Subcutaneous abdominal adipose tissue (tissue), 5 donors: ENCODE results near the gene CLEC4C.
"Not testable (repeated sequence)": the region's sequence is repeated elsewhere in the genome, so short reads cannot be mapped to it uniquely, and the experiment has no call there.

Experiments used
- H3K27ac ChIP-seq: one replicate; pipeline ENCODE4 v1.7.0; 2013; ENCODE audit warnings: low read depth, mild to moderate bottlenecking, inconsistent platforms, low read length, moderate library complexity
- H3K27me3 ChIP-seq, 5 donors: one replicate each; pipeline ENCODE4 v1.7.0; 2013; ENCODE audit warnings: low read length in 5 of 5, inconsistent platforms in 1 of 5; ENCODE audit not compliant: control insufficient read depth in 5 of 5, insufficient read depth in 4 of 5
- H3K36me3 ChIP-seq, 5 donors: one replicate each; pipeline ENCODE4 v1.7.0; 2013; ENCODE audit warnings: low read length in 5 of 5; ENCODE audit not compliant: control insufficient read depth in 5 of 5, insufficient read depth in 5 of 5
- H3K4me1 ChIP-seq, 5 donors: one replicate each; pipeline ENCODE4 v1.7.0; 2013; ENCODE audit warnings: low read length in 5 of 5, mild to moderate bottlenecking in 3 of 5, moderate library complexity in 1 of 5; ENCODE audit not compliant: control insufficient read depth in 5 of 5, insufficient read depth in 5 of 5
- H3K4me3 ChIP-seq, 5 donors: one replicate each; pipeline ENCODE4 v1.7.0; 2013; ENCODE audit warnings: low read length in 5 of 5, low read depth in 1 of 5
- H3K9ac ChIP-seq, 5 donors: one replicate each; pipeline ENCODE4 v1.7.0; 2013; ENCODE audit warnings: low read length in 5 of 5, mild to moderate bottlenecking in 4 of 5, moderate library complexity in 3 of 5
- H3K9me3 ChIP-seq, 5 donors: one replicate each; pipeline ENCODE4 v1.7.0; 2013; ENCODE audit warnings: low read length in 5 of 5; ENCODE audit not compliant: control insufficient read depth in 5 of 5
- donor health status: healthy.
- donor health status: healthy.
- donor health status: healthy.
- donor health status: healthy.
- donor health status: healthy.

CLEC4C gene

DNA sequence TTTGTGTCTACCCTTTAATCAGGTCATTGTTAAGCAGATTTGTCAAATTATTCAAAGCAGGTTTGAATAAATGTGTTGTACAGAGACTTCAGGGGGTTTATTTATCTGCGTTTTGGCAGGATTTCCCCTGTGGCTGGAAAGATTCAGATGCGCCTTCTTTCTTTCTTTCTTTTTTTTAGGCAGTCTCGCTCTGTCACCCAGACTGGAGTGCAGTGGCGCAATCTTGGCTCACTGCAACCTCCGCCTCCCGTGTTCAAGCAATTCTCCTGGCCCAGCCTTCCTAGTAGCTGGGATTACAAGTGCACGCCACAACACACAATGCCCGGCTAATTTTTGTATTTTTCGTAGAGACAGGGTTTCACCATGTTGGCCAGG is 11.6 kb upstream of the CLEC4C start:
- Histone ChIP-seq H3K9me3 (no peaks in the 10 kb centered on the region), H3K4me1 (peaks cover 0 to 7% (median 6%) of the 10 kb centered on the region in 5 donors), H3K27ac (no peak overlapping the region), H3K27me3 (no peaks in the 10 kb centered on the region), H3K36me3 (no peaks in the 10 kb centered on the region), H3K9ac (peak overlapping the region in 1 of 5 donors; percentile 31), H3K4me3 (peak overlapping the region in 1 of 5 donors; percentile 13)

DNA sequence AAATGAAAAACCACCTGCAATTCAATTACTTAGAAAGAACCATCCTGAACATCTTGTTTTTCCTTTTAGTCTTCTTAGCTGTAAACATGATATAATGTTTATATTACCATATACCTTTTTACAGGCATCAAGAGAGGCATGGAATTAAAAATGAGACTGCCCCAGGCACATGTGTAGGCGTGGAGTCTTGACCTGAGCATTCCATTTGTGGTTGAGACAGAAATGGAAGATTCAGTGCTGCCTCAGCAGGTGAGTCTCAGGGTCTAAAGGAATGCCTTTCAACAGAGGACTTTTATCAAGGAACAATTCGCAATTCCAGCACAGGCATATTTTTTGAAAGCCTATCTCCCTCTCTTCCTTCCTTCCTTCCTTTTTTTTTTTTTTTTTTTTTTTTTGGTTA is 9.8 kb upstream of the CLEC4C start:
- no peaks in the 10 kb centered on the region for H3K36me3 ChIP-seq
- no peaks in the 10 kb centered on the region for H3K27me3 ChIP-seq
- no peak overlapping the region for H3K27ac ChIP-seq
- no peak overlapping the region for H3K9ac ChIP-seq
- no peak overlapping the region for H3K4me3 ChIP-seq
- H3K4me1 ChIP-seq, result peaks cover 0 to 7% (median 6%) of the 10 kb centered on the region in 5 donors
- no peaks in the 10 kb centered on the region for H3K9me3 ChIP-seq

DNA sequence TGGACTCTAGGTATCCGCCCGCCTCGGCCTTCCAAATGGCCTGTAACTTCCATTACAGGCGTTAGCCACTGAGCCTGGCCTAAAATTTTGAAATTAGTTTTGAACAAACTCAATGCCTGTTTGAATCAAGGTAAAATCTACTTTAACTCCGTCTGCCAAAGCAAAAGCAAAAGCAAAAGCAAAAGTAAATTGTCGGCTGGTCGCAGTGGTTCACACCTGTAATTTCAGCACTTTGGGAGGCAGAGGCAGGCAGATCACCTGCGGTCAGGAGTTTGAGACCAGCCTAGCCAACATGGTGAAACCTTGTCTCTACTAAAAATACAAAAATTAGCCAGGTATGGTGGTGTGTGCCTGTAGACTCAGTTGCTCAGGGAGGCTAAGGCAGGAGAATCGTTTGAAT is 8.5 kb upstream of the CLEC4C start:
- not testable (repeated sequence) for H3K36me3 ChIP-seq, H3K9ac ChIP-seq, H3K9me3 ChIP-seq, H3K27me3 ChIP-seq, H3K4me1 ChIP-seq, H3K4me3 ChIP-seq, H3K27ac ChIP-seq

DNA sequence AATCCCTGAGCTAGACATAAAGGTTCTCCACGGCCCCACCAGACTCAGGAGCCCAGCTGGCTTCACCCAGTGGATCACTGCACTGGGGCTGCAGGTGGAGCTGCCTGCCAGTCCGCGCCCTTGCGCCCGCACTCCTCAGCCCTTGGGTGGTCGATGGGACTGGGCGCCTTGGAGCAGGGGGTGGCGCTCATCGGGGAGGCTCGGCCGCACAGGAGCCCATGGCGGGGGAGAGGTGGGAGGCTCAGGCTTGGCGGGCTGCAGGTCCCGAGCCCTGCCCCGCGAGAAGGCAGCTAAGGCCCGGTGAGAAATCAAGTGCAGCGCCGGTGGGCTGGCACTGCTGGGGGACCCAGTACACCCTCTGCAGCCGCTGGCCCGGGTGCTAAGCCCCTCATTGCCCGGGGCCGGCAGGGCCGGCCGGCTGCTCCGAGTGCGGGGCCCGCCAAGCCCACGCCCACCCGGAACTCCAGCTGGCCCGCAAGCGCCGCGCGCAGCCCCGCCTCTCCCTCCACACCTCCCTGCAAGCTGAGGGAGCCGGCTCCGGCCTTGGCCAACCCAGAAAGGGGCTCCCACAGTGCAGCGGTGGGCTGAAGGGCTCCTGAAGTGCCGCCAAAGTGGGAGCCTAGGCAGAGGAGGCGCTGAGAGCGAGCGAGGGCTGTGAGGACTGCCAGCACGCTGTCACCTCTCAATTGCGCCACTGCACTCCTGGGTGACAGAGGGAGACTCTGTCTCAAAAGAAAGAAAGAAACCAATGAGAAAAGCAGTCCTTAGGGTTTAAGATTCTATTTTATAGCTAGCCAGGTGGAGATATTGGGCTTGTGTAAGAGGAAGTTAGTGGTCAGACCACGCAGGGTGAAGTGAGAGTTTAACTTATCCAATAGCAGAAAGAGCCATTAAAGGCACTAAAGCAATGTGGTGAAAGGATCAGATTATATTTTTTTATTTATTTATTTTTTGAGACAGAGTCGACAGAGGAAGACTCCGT is 5.1 kb upstream of the CLEC4C start:
- H3K4me3 ChIP-seq, H3K9ac ChIP-seq, H3K9me3 ChIP-seq, H3K27ac ChIP-seq, H3K27me3 ChIP-seq, H3K36me3 ChIP-seq, H3K4me1 ChIP-seq: not testable (repeated sequence)

DNA sequence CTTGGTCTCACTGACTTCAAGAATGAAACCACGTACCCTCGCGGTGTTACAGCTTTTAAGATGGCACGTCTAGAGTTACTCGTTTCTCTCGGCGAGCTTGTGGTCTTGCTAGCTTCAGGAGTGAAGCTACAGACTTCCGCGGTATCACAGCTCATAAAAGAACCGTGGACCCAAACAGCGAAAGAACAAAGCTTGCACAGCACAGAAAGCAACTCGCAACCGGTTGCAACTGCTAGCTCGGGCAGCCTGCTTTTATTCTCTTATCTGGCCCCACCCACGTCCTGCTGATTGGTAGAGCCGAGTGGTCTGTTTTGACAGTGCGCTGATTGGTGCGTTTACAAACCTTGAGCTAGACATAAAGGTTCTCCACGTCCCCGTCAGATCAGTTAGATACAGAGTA is 4.2 kb upstream of the CLEC4C start:
- peaks cover 0 to 5% (median 0%) of the 10 kb centered on the region in 5 donors for H3K27me3 ChIP-seq
- no peak overlapping the region for H3K27ac ChIP-seq
- no peak overlapping the region for H3K9ac ChIP-seq
- no peaks in the 10 kb centered on the region for H3K36me3 ChIP-seq
- H3K4me3 ChIP-seq, result no peak overlapping the region
- no peaks in the 10 kb centered on the region for H3K4me1 ChIP-seq
- no peaks in the 10 kb centered on the region for H3K9me3 ChIP-seq

DNA sequence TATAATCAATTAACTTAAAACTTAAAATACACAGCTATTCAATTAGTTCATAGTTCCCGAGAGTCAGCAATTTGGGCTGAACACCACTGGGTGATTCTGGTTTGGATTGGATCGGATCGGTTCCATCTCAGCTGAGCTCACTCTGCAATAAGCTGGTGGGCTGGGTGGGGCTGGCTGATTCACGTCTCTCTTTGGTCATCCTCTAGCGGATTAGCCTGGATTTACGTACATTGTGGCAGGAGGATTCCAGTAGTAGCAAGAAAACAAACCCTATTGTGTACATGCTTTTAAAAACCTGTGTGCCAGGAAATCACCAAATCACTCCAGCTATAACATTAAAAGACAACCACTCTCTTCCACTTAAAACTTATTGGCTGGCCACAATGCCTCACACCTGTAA is 3.2 kb upstream of the CLEC4C start:
- no peaks in the 10 kb centered on the region for H3K9me3 ChIP-seq
- no peaks in the 10 kb centered on the region for H3K4me1 ChIP-seq
- H3K9ac ChIP-seq, result no peak overlapping the region
- no peak overlapping the region for H3K27ac ChIP-seq
- no peaks in the 10 kb centered on the region for H3K36me3 ChIP-seq
- H3K4me3 ChIP-seq, result no peak overlapping the region
- peaks cover 0 to 5% (median 0%) of the 10 kb centered on the region in 5 donors for H3K27me3 ChIP-seq

DNA sequence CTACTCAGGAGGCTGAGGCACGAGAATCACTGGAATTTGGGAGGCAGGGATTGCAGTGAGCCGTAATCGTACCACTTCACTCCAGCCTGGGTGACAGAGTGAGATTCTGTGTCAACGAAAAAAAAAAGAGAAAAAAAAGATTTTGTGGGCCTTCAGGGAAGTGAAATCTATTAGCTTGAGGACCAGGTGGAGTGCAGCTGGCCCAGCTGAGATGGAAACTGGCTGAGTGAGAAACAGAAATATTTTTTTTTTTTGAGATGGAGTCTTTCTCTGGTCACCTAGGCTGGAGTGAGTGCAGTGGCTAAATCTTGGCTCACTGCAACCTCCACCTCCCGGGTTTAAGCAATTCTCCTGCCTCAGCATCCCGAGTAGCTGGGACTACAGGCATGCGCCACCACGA is 2.3 kb upstream of the CLEC4C start:
- Histone ChIP-seq H3K27me3 (peaks cover 0 to 5% (median 0%) of the 10 kb centered on the region in 5 donors), H3K36me3 (no peaks in the 10 kb centered on the region), H3K27ac (no peak overlapping the region), H3K4me3 (no peak overlapping the region), H3K9ac (no peak overlapping the region), H3K4me1 (no peaks in the 10 kb centered on the region), H3K9me3 (no peaks in the 10 kb centered on the region)

DNA sequence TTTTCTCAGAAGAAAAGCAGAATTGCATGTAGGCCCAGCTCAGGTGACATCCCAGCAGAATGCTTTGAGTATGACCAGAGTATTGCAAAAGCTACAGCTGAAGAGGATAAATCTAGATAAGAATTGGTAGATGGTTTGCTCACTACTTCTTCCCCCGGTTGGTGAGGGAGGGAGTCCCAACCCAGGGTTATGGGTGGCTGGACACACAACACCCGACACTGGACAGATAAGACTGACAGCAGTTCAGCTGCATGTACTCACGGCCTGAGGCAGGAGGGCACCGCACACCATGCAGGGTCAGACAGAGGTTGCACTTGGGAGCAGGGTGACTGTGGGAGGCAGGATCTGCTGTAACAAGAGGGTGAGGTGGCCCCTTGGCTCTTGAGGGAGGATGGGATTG is 1.7 kb upstream of the CLEC4C start:
- no peak overlapping the region for H3K4me3 ChIP-seq
- no peaks in the 10 kb centered on the region for H3K36me3 ChIP-seq
- peaks cover 0 to 5% (median 0%) of the 10 kb centered on the region in 5 donors for H3K27me3 ChIP-seq
- peaks cover 0 to 2% (median 0%) of the 10 kb centered on the region in 5 donors for H3K9me3 ChIP-seq
- no peak overlapping the region for H3K9ac ChIP-seq
- H3K27ac ChIP-seq, result no peak overlapping the region
- H3K4me1 ChIP-seq, result no peaks in the 10 kb centered on the region

DNA sequence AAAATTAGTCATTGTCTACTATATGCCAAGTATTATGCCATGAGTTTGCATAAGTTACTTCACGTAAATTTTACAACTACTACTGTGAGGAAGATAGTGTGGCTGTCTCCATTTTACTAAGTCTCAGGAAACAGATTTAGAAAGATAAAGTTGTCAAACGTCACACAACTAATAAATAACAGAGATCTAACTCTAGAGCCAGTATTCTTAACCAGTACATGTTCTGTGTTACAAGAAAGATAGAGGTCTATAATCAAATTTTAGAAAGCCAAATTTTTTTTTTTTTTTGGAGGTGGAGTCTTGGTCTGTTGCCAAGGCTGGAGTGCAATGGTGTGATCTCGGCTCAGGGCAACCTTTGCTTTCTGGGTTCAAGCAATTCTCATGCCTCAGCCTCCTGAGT is 14.2 kb downstream of the CLEC4C start:
- Histone ChIP-seq H3K4me3 (no peak overlapping the region), H3K9ac (no peak overlapping the region), H3K9me3 (peaks cover 0 to under 1% (median 0%) of the 10 kb centered on the region in 5 donors), H3K36me3 (no peaks in the 10 kb centered on the region), H3K27me3 (no peaks in the 10 kb centered on the region), H3K27ac (no peak overlapping the region), H3K4me1 (no peaks in the 10 kb centered on the region)

DNA sequence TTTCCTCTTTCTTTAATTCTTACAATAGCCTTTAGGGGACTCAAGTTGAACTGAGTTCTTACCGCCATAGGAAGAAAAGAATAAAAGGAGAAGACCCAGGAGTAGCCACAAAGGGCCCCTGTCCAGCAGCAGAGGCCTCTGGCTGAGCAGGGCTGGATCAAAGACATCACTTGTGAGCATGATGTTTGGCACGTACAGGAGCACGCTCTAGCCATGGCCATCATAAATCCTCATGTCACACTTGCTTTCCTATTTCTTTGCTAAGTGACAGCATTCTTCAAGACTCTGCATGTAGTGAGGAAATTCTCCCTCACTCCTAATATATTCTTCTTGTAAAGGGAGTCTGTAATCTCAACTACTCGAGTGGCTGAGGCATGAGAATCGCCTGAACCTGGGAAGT is 15.7 kb downstream of the CLEC4C start:
- Histone ChIP-seq H3K4me3 (no peak overlapping the region), H3K9me3 (peaks cover 0 to 3% (median 0%) of the 10 kb centered on the region in 5 donors), H3K4me1 (no peaks in the 10 kb centered on the region), H3K27ac (no peak overlapping the region), H3K27me3 (no peaks in the 10 kb centered on the region), H3K36me3 (no peaks in the 10 kb centered on the region), H3K9ac (no peak overlapping the region)
